PC-3 (cell line): ENCODE measurements around the gene GPC1.

Experiments
- EZH2phosphoT487 ChIP-seq: fragments of 300-600 bp; sonication (generic); IDR thresholded peaks from 2 replicates; pipeline ENCODE4 v1.6.1; 2018; ENCODE audit warnings: mild to moderate bottlenecking, antibody characterized with exemption, low read length, borderline replicate concordance
- TF ChIP-seq, protein P1 (sequence below): fragments of 300-600 bp; sonication (generic); conservative IDR thresholded peaks from 2 replicates; pipeline ENCODE4 v1.5.1; 2017; ENCODE audit warnings: antibody characterized with exemption, low read depth, mild to moderate bottlenecking, low read length

- TF ChIP-seq, protein P1, sequence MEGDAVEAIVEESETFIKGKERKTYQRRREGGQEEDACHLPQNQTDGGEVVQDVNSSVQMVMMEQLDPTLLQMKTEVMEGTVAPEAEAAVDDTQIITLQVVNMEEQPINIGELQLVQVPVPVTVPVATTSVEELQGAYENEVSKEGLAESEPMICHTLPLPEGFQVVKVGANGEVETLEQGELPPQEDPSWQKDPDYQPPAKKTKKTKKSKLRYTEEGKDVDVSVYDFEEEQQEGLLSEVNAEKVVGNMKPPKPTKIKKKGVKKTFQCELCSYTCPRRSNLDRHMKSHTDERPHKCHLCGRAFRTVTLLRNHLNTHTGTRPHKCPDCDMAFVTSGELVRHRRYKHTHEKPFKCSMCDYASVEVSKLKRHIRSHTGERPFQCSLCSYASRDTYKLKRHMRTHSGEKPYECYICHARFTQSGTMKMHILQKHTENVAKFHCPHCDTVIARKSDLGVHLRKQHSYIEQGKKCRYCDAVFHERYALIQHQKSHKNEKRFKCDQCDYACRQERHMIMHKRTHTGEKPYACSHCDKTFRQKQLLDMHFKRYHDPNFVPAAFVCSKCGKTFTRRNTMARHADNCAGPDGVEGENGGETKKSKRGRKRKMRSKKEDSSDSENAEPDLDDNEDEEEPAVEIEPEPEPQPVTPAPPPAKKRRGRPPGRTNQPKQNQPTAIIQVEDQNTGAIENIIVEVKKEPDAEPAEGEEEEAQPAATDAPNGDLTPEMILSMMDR: no peak
- TF ChIP-seq EZH2phosphoT487: no peak
Observed at GRCh38 chr2:240439698-240440151, 4.3 kb downstream of the GPC1 start.
